Prostate gland (tissue), 2 donors: Measurements from ENCODE around the gene RPL18A. TPM values are rescaled to one million over a fixed set of nuclear protein-coding genes. Genes with fewer than 3 reads are reported as not detected.

Experiments
- small RNA-seq, 2 donors: library from RNA; depleted of rRNA; stranded (forward); fragments of <200 nt; gene quantifications; one replicate each; pipeline ENCODE3, GENCODE V24; 2016
- total RNA-seq, 2 donors: library from RNA; depleted of rRNA; stranded (reverse); fragments of >200 nt; gene quantifications; one replicate each; pipeline ENCODE4 v1.1.0, GENCODE V29; 2016

RPL18A gene
- total RNA-seq, 2 donors from 2014 or later: 1,351 to 1,892 TPM

Small RNA genes lying within 50 kb of the gene (small RNA-seq; reads per million reads assigned to genes)
- gene SNORA68: 0 reads per million in 2 donors

Other genes starting within 250 kb of the RPL18A start
- gene UNC13A, start 171.6 kb upstream of the RPL18A start, total RNA-seq: 1 to 10 TPM in 1 of 2 donors, under 1 TPM in 1; 0.14 to 2.4 TPM
- gene MAP1S, start 140.4 kb upstream of the RPL18A start, total RNA-seq: 10 to 100 TPM; 34.9 to 61.1 TPM
- gene FCHO1, start 108.4 kb upstream of the RPL18A start, total RNA-seq: 10 to 100 TPM in 1 of 2 donors, 1 to 10 TPM in 1; 1.3 to 10.7 TPM
- 10 to 100 TPM in 1 of 2 donors, 1 to 10 TPM in 1; 5.2 to 11.9 TPM for gene B3GNT3, start 64.8 kb upstream of the RPL18A start, total RNA-seq
- gene INSL3, start 38.4 kb upstream of the RPL18A start, total RNA-seq: 100 to 1,000 TPM in 1 of 2 donors, not detected in 1; 117 TPM
- 10 to 100 TPM in 1 of 2 donors, 1 to 10 TPM in 1; 1.5 to 10.1 TPM for gene JAK3, start 11.9 kb upstream of the RPL18A start, total RNA-seq
- 1 to 10 TPM in 1 of 2 donors, not detected in 1; 1.2 TPM for gene SLC5A5, start 12.0 kb downstream of the RPL18A start, total RNA-seq
- gene CCDC124, start 73.1 kb downstream of the RPL18A start, total RNA-seq: 10 to 100 TPM; 48.7 to 52.2 TPM
- 1 to 10 TPM in 1 of 2 donors, under 1 TPM in 1; 0.36 to 5.6 TPM for gene KCNN1, start 107.2 kb downstream of the RPL18A start, total RNA-seq
- gene ARRDC2, start 148.3 kb downstream of the RPL18A start, total RNA-seq: 10 to 100 TPM; 57.1 to 75.9 TPM
- under 1 TPM; 0.62 to 0.73 TPM for gene IL12RB1, start 227.0 kb downstream of the RPL18A start, total RNA-seq
- 10 to 100 TPM in 1 of 2 donors, 1 to 10 TPM in 1; 6.1 to 10.8 TPM for gene MAST3, start 237.9 kb downstream of the RPL18A start, total RNA-seq